ENCODE measurements around the gene AEBP1.

Gene AEBP1

GRCh38 chr7:44152971-44153947 lies 49.1 kb downstream of the AEBP1 start:
- in situ Hi-C loops (cut with MboI; ENCODE audit: low sequenced_read_pairs), result no loop called here

GRCh38 chr7:44153948-44154335 lies 49.8 kb downstream of the AEBP1 start:
- in situ Hi-C loops (cut with MboI; ENCODE audit: low sequenced_read_pairs), result no loop called here

- in situ Hi-C loops (cut with MboI; ENCODE audit: low sequenced_read_pairs), result no loop called here
These were observed 50.6 kb downstream of the AEBP1 start for GRCh38 chr7:44154703-44155102.

DNA sequence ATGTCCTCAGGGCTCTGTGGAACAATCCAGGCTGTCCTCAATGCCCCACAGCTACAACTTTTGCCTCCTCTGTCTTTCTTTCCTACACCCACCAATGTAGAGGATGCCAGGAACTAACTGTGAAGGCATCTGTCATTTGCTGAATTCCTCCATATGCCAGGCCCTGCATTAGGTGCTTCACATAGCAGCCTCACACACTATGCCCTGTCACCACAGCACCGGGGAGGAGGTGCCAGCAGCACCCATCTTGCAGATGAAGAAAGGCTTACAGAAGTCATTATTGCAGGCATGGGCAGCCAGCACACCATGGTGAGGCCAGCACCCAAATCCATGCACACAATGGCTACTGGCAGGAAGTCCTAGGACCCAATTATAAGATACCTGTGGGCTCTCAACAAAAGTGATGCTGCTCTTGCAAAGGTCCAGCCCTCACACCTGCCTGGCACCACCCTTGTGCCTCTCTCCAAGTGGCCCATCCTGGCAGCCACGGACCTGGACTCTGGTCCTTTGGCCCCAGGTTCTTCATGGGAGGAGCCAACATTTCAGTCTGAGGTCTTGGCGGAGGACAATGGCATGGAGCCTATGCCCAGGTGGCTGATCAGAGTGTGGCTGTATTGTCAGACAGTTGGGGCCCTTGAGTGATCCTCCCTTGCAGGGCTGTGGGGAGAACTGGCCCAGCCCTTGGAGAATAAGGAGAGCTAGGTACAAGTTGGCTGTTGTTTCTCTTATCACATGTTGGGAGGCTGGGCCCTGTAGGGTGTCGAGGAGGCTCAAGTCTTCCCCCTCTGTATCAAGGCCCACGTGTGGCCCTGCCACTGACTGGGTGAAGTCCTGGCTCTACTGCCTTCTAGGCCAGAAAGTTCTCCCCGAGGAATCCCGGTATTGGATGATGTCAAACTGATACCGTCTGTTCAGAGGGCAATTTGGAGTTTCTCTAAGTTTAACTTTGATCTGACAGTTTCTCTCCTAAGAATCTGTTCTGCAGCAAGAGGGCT lies 51.3 kb downstream of the AEBP1 start:
- in situ Hi-C loops (cut with MboI; ENCODE audit: low sequenced_read_pairs), result no loop called here

DNA sequence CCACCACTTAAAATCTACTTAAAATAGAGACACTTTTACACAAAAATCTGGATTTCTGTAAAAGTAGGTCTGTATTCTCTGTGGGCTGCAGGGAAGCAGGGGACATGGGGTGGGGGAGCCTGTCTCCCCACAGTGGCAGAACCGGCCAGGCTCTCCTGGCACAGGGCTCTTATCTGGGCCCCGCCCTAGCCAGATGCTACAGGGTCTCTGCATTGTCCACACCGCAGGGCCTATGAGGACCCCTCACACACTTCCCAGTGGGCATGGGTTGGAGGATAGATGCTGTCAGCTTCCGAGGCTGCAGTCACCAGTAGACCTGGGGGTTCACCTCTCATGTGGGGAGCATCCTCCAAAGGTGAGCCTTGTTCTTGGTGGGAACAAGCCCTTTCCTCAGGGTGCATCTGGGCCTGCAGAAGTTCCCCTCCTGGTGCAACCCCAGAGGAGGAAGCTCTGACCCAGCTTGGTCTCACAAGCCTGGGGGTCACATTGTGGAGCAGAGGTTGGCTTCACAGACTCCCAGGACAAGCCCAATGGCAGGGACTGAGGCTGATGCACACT lies 52.4 kb downstream of the AEBP1 start:
- in situ Hi-C loops (cut with MboI; ENCODE audit: low sequenced_read_pairs), result no loop called here

DNA sequence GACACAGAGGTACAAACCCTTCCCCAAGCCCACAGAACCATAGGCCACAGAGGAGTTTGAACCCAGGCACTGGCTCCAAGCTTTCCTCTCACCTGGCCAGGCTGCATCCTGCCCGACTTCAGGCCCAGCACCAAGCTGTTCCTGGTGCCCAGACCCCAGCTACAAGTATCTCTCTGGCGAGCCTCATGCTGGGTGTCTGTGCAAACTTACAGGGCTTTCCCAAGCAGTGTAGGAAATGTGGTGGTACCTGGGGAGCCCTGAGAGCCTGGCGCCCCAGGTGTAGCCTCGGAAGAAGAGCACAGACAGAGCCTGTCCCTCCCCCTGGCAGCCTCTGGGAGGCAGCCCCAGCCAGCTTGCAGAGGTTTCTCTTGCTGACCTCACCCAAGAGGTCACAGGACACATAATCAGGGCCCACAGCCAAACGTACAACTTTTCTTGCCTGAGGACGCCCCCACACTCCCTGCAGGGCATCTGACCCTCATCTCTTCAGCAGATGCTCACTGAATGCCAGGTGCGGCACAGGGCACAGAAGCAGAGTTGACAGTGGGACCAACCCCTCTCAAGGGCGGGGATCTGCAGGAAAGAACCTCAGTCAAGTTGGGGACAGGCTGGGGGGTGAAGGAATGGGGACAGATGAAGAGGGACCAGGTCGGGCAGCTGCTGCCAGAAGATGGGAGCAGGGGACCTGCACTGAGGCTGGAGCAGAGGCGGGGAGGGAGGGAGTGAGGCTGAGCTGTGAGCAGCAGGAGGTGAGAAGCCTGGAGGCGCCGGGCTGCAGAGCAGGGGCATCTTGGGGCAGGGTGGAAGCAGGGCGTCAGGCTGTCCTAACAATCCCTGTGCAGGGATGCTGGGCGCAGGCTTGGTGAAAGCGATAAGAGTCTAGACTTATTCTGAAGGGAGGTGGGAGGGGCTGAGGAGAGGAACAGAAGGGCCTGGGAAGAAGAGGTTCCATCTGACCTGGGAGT lies 53.3 kb downstream of the AEBP1 start:
- in situ Hi-C loops (cut with MboI; ENCODE audit: low sequenced_read_pairs), result no loop called here

GRCh38 chr7:44158096-44158872 lies 54.1 kb downstream of the AEBP1 start:
- in situ Hi-C loops (cut with MboI; ENCODE audit: low sequenced_read_pairs), result no loop called here

GRCh38 chr7:44158873-44159631 lies 54.9 kb downstream of the AEBP1 start:
- in situ Hi-C loops (cut with MboI; ENCODE audit: low sequenced_read_pairs), result no loop called here

DNA sequence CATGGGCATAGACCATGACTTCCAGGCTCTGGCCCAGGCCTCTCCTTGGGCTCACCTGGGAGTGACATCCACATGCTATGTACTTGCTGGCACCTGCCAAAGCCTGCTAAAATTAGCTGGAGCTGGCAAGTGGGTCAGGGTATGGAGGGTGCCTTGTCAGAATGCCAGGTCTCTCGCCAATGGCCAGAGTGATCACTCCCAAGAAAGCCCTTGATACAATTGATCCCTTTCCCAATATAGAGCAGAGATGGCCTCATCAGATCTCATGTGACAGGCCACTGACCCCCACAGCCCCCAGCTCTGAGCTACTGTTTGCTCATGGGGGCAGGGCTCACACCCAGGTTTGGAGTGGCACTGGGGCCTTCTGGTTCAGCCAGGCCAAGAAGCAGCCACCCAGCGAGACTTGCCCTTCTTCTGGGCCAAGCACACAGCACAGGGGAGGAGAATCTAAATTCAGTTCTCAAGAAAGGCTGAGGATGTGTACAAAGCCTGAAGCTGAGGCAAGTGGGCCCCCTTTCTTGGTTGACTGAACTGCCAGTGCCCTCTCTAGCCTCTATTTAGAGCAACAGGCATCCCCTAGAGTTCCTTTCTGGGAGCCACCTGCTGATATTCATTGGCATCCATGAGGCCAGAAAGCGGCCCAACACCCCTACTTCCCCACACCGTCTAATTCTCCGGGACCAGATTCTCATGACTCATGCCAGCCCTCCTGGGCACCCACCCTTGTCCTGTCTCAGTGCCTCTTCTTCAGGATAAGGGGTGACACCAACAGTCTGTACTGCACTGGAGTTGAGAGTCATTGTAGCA lies 55.9 kb downstream of the AEBP1 start:
- in situ Hi-C loops (cut with MboI; ENCODE audit: low sequenced_read_pairs), result no loop called here

DNA sequence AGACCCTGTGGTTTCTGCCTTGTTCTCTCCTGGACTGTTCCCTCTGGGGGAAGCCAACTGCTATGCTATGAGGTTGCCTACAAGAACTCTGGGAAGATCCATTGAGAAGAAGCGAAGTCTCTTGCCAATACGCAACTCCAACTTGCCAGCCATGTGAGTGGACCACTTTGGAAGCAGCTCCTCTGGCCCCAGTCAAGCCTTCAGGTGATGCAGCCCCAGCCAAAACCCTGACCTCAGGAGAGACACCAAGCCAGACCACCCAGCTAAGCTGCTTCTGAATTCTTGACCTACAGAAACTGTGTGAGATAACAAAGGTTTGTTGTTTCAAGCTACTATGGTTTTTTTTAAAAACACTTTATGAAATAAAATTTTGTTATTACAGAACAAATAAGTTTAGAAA lies 57.2 kb downstream of the AEBP1 start:
- in situ Hi-C loops (cut with MboI; ENCODE audit: low sequenced_read_pairs), result no loop called here

GRCh38 chr7:44162179-44162578 lies 58.0 kb downstream of the AEBP1 start:
- in situ Hi-C loops (cut with MboI; ENCODE audit: low sequenced_read_pairs), result no loop called here

DNA sequence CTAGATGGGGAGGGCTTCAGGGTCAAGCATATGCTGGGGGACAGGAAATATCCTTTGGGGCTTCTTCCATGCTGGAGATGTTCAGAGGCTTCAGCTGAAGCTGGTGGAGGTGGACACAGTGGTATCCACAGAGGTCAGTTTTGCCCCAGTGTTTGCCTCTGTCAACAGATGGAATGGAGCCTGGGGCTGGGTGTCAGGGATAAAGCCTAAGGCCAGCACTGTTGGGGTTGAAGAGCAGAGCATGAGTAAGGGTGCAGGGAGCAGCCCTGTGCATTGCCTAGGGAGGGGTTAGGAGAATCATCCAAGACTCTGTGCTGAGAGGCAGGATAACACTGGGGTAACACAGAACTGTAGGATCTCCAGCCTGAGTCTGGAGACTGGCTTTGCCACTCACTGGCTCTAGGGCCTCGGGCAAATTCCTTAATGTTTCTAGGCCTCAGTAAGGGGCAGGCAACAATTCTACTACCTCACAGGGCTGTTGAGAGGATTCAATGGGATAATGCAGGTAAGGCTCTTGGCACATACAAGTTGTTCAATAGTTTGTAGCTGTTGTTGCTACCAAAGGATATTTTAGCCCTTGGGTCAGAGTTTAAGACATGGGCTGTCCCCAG lies 58.7 kb downstream of the AEBP1 start:
- in situ Hi-C loops (cut with MboI; ENCODE audit: low sequenced_read_pairs), result no loop called here

DNA sequence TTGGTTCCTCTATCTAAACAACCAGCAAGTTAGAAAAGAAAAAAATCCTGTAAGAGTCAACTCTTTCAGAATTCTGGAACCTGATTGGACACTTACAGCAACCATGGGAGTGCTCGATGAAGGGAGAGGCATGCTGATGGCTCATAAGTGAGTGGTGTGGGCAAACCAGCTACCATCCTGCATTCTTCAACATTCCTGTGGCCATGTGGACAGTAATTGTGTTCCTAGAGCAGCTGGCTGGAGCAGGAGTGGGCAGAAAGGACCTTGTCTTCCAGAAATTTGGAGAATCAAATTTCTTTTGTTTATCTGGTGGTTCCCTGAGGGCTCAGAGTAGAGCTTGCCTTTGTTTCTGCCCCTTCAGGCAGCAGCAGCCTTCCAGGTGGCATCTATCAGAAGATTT lies 59.4 kb downstream of the AEBP1 start:
- in situ Hi-C loops (cut with MboI; ENCODE audit: low sequenced_read_pairs), result no loop called here
